ENCODE data around the gene RAPH1. TPM values are rescaled to one million over a fixed set of nuclear protein-coding genes. Genes with fewer than 3 reads are reported as not detected.
"Not testable (repeated sequence)": the region's sequence is repeated elsewhere in the genome, so short reads cannot be mapped to it uniquely, and the experiment has no call there.

RAPH1 gene
- total RNA-seq, 1 experiment from 2014 or later = 126 TPM

DNA sequence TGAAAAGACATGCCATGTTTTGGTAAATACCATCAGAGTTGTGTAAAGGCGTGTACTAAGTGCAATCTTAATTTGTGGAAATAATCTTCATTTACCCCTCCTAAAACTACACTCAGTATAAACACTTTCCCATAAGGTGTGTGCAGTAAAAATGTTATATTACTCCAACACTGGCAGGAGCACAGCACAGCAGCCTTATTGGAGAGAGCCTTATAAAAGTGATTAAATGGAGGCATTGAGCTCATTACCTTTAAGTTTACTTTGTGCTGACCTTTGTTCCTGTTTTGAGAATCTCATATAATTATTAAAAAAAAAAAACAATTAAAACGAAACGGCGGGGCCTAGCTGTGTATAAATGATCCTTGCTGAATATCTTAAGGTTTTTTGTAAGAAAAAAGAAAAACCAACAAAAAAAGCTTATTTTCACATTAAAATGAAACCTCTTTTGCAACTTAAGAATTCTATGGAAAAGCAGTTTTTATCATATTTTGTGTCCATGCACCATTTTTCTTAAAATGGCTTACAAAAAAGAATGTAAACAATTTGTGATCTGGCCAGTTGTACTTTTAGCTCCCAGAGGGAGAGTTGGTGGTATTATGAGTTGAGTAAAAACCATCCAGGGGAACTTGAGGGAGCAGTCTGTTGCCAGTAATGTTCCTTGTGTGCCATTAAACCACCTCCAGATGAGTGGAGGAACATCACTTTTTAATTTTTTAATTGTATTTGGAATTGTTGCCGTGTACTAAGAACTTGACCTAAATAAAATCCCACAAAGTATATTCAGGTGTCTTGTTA is 103.5 kb downstream of the RAPH1 start:
- H3K36me3 Mint-ChIP-seq (ENCODE audit: insufficient read depth, unreplicated experiment) = peaks cover 68% of the 10 kb centered on the region
- CTCF ChIA-PET = interaction anchor here (0.6 kb wide), 1 partner anchor 970 kb away, joined by 6 read pairs; no protein-coding TSS in a partner anchor
- H3K9me3 Mint-ChIP-seq (ENCODE audit: low read depth, unreplicated experiment) = no peaks in the 10 kb centered on the region
- intact Hi-C loops (cut with micrococcal nuclease; ENCODE audit: unreplicated experiment) = no loop called here
- no peak overlapping the region for H3K4me3 Mint-ChIP-seq (ENCODE audit: low read depth, unreplicated experiment)
- no peak for DNase-seq
- no peaks in the 10 kb centered on the region for H3K4me1 Mint-ChIP-seq (ENCODE audit: low read depth, unreplicated experiment)
- peak overlapping the region; percentile 36 for H3K27ac Mint-ChIP-seq (ENCODE audit: unreplicated experiment)
- TF ChIP-seq, protein P1, sequence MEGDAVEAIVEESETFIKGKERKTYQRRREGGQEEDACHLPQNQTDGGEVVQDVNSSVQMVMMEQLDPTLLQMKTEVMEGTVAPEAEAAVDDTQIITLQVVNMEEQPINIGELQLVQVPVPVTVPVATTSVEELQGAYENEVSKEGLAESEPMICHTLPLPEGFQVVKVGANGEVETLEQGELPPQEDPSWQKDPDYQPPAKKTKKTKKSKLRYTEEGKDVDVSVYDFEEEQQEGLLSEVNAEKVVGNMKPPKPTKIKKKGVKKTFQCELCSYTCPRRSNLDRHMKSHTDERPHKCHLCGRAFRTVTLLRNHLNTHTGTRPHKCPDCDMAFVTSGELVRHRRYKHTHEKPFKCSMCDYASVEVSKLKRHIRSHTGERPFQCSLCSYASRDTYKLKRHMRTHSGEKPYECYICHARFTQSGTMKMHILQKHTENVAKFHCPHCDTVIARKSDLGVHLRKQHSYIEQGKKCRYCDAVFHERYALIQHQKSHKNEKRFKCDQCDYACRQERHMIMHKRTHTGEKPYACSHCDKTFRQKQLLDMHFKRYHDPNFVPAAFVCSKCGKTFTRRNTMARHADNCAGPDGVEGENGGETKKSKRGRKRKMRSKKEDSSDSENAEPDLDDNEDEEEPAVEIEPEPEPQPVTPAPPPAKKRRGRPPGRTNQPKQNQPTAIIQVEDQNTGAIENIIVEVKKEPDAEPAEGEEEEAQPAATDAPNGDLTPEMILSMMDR (IDR thresholded peaks at IDR 0.05; ENCODE audit: unreplicated experiment) = no peak
- no TSS peak for BruUV-seq (replicated peaks)
- no peaks in the 10 kb centered on the region for H3K27me3 Mint-ChIP-seq (ENCODE audit: unreplicated experiment)

DNA sequence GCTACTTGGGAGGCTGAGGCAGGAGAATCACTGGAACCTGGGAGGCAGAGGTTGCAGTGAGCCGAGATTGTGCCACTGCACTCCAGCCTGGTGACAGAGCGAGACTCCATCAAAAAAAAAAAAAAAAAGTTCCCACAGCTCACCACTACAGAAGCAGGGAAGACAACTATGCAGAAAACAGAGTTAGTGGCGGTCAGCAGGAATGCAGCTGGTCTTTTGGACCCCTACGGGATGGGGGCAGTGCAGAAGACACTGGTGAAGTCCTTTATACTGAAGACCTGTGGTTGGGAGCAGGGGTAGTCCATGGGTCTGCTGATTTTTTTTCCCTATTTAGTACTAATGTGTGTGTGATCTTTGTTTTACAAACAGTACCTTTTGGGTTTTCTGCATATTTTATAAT is 105.5 kb downstream of the RAPH1 start:
- BruUV-seq (replicated peaks); CTCF ChIA-PET: not testable (repeated sequence)

DNA sequence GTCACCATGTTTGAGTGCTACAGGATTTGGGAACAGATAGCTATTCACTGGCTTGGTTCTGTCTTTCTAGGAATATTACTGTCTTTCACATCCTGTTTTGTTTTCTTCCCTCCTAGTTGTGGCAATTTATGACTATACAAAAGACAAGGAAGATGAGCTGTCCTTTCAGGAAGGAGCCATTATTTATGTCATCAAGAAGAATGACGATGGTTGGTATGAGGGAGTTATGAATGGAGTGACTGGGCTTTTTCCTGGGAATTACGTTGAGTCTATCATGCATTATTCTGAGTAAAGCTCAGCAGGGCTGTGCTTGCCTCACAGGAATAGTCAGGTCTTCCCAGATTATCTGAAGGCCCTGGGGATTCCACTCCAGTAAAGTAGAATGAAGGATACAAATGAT is 108.0 kb downstream of the RAPH1 start:
- Mint-ChIP-seq H3K36me3 (ENCODE audit: insufficient read depth, unreplicated experiment) (peaks cover 53% of the 10 kb centered on the region), H3K27me3 (ENCODE audit: unreplicated experiment) (no peaks in the 10 kb centered on the region), H3K4me3 (ENCODE audit: low read depth, unreplicated experiment) (no peak overlapping the region), H3K9me3 (ENCODE audit: low read depth, unreplicated experiment) (no peaks in the 10 kb centered on the region), H3K4me1 (ENCODE audit: low read depth, unreplicated experiment) (no peaks in the 10 kb centered on the region), H3K27ac (ENCODE audit: unreplicated experiment) (no peak overlapping the region)
- intact Hi-C loops (cut with micrococcal nuclease; ENCODE audit: unreplicated experiment) = no loop called here
- TSS peak; percentile 2 for BruUV-seq (replicated peaks)
- CTCF ChIA-PET = no interaction called here
- TF ChIP-seq, protein P1 (IDR thresholded peaks at IDR 0.05; ENCODE audit: unreplicated experiment) = no peak
- DNase-seq = no peak

More for the DNA sequence above, 105.5 kb downstream of the RAPH1 start:
- H3K9me3 Mint-ChIP-seq (ENCODE audit: low read depth, unreplicated experiment); intact Hi-C loops (cut with micrococcal nuclease; ENCODE audit: unreplicated experiment); DNase-seq; H3K4me1 Mint-ChIP-seq (ENCODE audit: low read depth, unreplicated experiment); H3K27me3 Mint-ChIP-seq (ENCODE audit: unreplicated experiment); H3K4me3 Mint-ChIP-seq (ENCODE audit: low read depth, unreplicated experiment): not testable (repeated sequence)
- Mint-ChIP-seq H3K36me3 (ENCODE audit: insufficient read depth, unreplicated experiment) (peaks cover 75% of the 10 kb centered on the region), H3K27ac (ENCODE audit: unreplicated experiment) (peak overlapping the region; percentile 31)

DNA sequence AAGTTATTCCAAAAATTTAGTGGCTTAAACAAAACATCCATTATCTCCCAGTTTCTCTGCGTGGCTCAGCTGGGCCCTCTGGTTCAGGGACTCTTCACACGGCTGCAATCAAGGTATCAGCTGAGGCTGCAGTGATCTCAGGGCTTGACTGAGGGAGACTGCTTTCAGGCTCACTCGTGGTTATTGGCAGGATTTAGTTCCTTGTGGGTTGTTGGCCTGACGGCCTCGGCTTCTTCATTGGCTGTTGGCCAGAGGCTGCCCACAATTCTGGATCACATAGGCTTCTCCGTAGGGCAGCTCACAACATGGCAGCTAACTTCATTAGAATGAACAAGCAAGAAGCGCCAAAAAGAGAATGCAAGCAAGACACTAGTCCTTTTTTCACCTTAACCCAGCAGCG is 116.8 kb downstream of the RAPH1 start:
- TF ChIP-seq, protein P1 (IDR thresholded peaks at IDR 0.05; ENCODE audit: unreplicated experiment) = no peak
- H3K27ac Mint-ChIP-seq (ENCODE audit: unreplicated experiment) = no peak overlapping the region

DNA sequence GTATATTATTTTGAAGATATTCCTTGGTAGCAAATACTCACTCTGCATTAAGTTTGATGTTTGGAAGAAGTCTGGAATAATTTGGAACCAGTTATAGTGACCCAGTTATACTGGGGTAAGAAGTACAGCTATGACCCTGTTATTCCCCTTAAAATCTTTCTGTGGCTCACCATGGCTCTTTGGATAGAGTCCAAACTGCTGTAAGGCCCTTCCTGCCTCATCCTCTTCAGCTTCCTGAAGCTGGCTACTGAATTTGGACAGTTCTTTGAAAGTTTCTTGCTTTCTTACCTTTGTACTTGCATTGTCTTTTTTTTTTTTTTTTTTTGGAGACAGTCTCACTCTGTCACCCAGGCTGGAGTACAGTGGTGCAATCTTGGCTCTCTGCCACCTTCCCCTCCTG is 121.3 kb downstream of the RAPH1 start:
- CTCF ChIA-PET = no interaction called here
- no peak overlapping the region for H3K27ac Mint-ChIP-seq (ENCODE audit: unreplicated experiment)
- no peaks in the 10 kb centered on the region for H3K9me3 Mint-ChIP-seq (ENCODE audit: low read depth, unreplicated experiment)
- peaks cover 26% of the 10 kb centered on the region for H3K36me3 Mint-ChIP-seq (ENCODE audit: insufficient read depth, unreplicated experiment)
- intact Hi-C loops (cut with micrococcal nuclease; ENCODE audit: unreplicated experiment) = no loop called here
- H3K4me1 Mint-ChIP-seq (ENCODE audit: low read depth, unreplicated experiment) = peaks cover 9% of the 10 kb centered on the region
- TF ChIP-seq, protein P1 (IDR thresholded peaks at IDR 0.05; ENCODE audit: unreplicated experiment) = no peak
- DNase-seq = no peak
- BruUV-seq (replicated peaks) = no TSS peak
- H3K4me3 Mint-ChIP-seq (ENCODE audit: low read depth, unreplicated experiment) = no peak overlapping the region
- no peaks in the 10 kb centered on the region for H3K27me3 Mint-ChIP-seq (ENCODE audit: unreplicated experiment)

More for the DNA sequence above, 116.8 kb downstream of the RAPH1 start:
- Mint-ChIP-seq H3K36me3 (ENCODE audit: insufficient read depth, unreplicated experiment) (peaks cover 19% of the 10 kb centered on the region), H3K4me3 (ENCODE audit: low read depth, unreplicated experiment) (no peak overlapping the region), H3K27me3 (ENCODE audit: unreplicated experiment) (no peaks in the 10 kb centered on the region), H3K9me3 (ENCODE audit: low read depth, unreplicated experiment) (no peaks in the 10 kb centered on the region), H3K4me1 (ENCODE audit: low read depth, unreplicated experiment) (no peaks in the 10 kb centered on the region)
- CTCF ChIA-PET = no interaction called here
- intact Hi-C loops (cut with micrococcal nuclease; ENCODE audit: unreplicated experiment) = no loop called here
- DNase-seq = no peak
- no TSS peak for BruUV-seq (replicated peaks)

Measured in Calu3 (cell line).